Neuron (in vitro differentiated cells): ENCODE data around the gene PLPPR3.

Source experiments
- H2AFZ ChIP-seq: one replicate; pipeline ENCODE4 v1.6.1; 2013; ENCODE audit warnings: low read depth, mild to moderate bottlenecking, inconsistent platforms, low read length, moderate library complexity
- H3K27me3 ChIP-seq: one replicate; pipeline ENCODE4 v1.6.1; 2013; ENCODE audit warnings: low read length; ENCODE audit not compliant: insufficient read depth
- H3K36me3 ChIP-seq: one replicate; pipeline ENCODE4 v1.6.1; 2013; ENCODE audit warnings: low read length; ENCODE audit not compliant: insufficient read depth
- H3K4me1 ChIP-seq: one replicate; pipeline ENCODE4 v1.6.1; 2013; ENCODE audit warnings: low read length; ENCODE audit not compliant: insufficient read depth
- H3K4me3 ChIP-seq: 2 replicates; pipeline ENCODE4 v1.5.1; 2013; ENCODE audit warnings: mild to moderate bottlenecking, low read length, moderate library complexity
- H3K9me3 ChIP-seq: one replicate; pipeline ENCODE4 v1.6.1; 2013; ENCODE audit warnings: low read length

Gene PLPPR3

DNA sequence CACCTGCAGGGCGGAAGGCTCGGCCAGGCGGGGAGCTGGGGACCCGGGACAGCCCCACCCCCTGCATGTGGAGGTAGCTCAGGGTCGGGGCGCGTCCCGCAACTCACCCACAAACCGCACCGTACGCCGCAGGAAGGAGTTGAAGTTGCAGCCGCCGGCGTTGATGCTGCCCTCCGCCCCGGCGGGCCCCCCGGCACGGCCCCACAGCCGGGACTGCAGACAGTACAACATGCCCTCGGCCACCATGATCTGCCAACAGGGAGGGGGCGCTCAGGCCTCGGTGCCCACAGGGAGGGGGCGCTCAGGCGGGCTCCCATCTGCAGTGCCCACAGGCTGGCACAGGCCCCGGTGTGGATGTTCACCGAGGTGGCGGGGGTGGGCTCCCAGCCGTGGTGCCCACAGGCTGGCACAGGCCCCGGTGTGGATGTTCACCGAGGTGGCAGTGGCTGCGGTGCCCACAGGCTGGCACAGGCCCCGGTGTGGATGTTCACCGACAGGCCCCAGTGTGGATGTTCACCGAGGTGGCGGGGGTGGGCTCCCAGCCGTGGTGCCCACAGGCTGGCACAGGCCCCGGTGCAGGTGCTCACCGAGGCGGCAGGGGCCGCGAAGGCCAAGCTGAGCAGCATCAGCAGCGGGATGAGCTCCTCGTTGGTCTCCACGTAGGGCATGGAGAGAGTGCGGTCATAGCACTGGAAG lies 6.5 kb downstream of the PLPPR3 start:
- H3K36me3 ChIP-seq, result peaks cover 55% of the 10 kb centered on the region

DNA sequence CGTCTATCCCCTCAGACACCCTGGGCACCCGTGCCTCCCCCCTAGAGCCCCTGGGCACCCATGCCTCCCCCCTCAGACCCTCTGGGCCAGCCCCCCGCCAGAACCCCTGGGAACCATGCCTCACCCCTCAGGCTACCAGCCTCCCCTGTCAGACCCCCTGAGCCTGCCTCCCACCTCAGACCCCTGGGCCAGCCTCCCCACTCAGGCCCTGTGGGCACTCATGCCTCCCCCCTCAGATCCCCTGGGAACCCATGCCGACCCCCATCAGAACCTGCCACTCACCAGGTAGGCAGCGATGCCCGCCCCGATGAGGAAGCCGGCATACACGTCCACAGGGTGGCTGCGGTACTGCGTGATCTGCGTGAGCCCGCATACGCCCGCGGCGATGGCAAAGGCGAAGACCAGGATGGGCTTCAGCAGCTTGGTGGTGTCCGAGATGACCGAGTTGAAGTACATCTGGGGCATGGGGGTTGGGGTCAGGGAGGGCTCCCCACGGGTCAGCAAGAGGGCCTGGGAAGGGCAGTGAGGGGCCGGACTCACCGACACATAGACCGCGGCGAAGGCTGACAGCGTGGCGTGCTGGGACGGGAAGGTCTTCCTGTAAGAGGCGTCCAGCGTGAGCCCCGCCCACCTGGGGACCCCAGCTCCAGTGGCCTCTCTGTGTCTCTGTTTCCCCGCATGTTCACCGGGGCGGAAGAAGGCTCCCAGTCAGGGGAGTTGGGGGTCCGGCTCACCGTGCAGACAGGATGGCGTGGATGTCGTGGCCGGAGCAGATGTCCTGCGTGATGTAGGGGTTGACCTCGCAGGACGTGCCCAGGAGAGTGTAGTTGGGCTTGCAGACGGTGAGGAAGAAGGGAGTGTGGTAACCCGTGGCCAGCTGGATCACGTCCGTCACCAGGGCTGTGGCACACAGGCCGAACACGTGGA lies 7.3 kb downstream of the PLPPR3 start:
- H3K36me3 ChIP-seq, result peaks cover 63% of the 10 kb centered on the region
- H2AFZ ChIP-seq, result no peak overlapping the region
- H3K4me1 ChIP-seq, result no peaks in the 10 kb centered on the region
- H3K27me3 ChIP-seq, result no peaks in the 10 kb centered on the region
- H3K4me3 ChIP-seq, result no peak overlapping the region
- peaks cover 11% of the 10 kb centered on the region for H3K9me3 ChIP-seq

More for the DNA sequence above, 6.5 kb downstream of the PLPPR3 start:
- peaks cover 11% of the 10 kb centered on the region for H3K9me3 ChIP-seq
- H2AFZ ChIP-seq, result no peak overlapping the region
- H3K27me3 ChIP-seq, result no peaks in the 10 kb centered on the region
- H3K4me1 ChIP-seq, result no peaks in the 10 kb centered on the region
- H3K4me3 ChIP-seq, result no peak overlapping the region

GRCh38 chr19:813219-814151 lies 8.3 kb downstream of the PLPPR3 start:
- peaks cover 70% of the 10 kb centered on the region for H3K36me3 ChIP-seq
- no peak overlapping the region for H2AFZ ChIP-seq
- H3K4me3 ChIP-seq, result no peak overlapping the region
- no peaks in the 10 kb centered on the region for H3K27me3 ChIP-seq
- no peaks in the 10 kb centered on the region for H3K4me1 ChIP-seq
- peaks cover 11% of the 10 kb centered on the region for H3K9me3 ChIP-seq

GRCh38 chr19:812747-813218 lies 9.0 kb downstream of the PLPPR3 start:
- peaks cover 11% of the 10 kb centered on the region for H3K9me3 ChIP-seq
- no peak overlapping the region for H3K4me3 ChIP-seq
- peaks cover 76% of the 10 kb centered on the region for H3K36me3 ChIP-seq
- H3K4me1 ChIP-seq, result no peaks in the 10 kb centered on the region
- H2AFZ ChIP-seq, result no peak overlapping the region
- H3K27me3 ChIP-seq, result no peaks in the 10 kb centered on the region

- Histone ChIP-seq H3K4me3 (no peak overlapping the region), H3K4me1 (no peaks in the 10 kb centered on the region), H2AFZ (no peak overlapping the region), H3K9me3 (peaks cover 11% of the 10 kb centered on the region), H3K36me3 (peaks cover 77% of the 10 kb centered on the region), H3K27me3 (no peaks in the 10 kb centered on the region)
Observed at GRCh38 chr19:812049-812746, 9.6 kb downstream of the PLPPR3 start.

GRCh38 chr19:811506-812048 lies 10.2 kb downstream of the PLPPR3 start:
- no peaks in the 10 kb centered on the region for H3K4me1 ChIP-seq
- H3K4me3 ChIP-seq, result no peak overlapping the region
- H3K27me3 ChIP-seq, result no peaks in the 10 kb centered on the region
- H3K36me3 ChIP-seq, result peaks cover 83% of the 10 kb centered on the region
- H3K9me3 ChIP-seq, result peaks cover 11% of the 10 kb centered on the region
- no peak overlapping the region for H2AFZ ChIP-seq

GRCh38 chr19:810883-811489 lies 10.8 kb downstream of the PLPPR3 start:
- no peaks in the 10 kb centered on the region for H3K4me1 ChIP-seq
- H3K27me3 ChIP-seq, result no peaks in the 10 kb centered on the region
- peaks cover 89% of the 10 kb centered on the region for H3K36me3 ChIP-seq
- peaks cover 11% of the 10 kb centered on the region for H3K9me3 ChIP-seq
- H2AFZ ChIP-seq, result no peak overlapping the region
- H3K4me3 ChIP-seq, result no peak overlapping the region

- no peak overlapping the region for H2AFZ ChIP-seq
- no peak overlapping the region for H3K4me3 ChIP-seq
- H3K27me3 ChIP-seq, result no peaks in the 10 kb centered on the region
- H3K4me1 ChIP-seq, result no peaks in the 10 kb centered on the region
- H3K36me3 ChIP-seq, result peaks cover 90% of the 10 kb centered on the region
- H3K9me3 ChIP-seq, result peaks cover 11% of the 10 kb centered on the region
Observed at GRCh38 chr19:810077-810855, 11.5 kb downstream of the PLPPR3 start.

- Histone ChIP-seq H3K36me3 (peaks cover 92% of the 10 kb centered on the region), H3K4me3 (no peak overlapping the region), H3K4me1 (no peaks in the 10 kb centered on the region), H3K9me3 (no peaks in the 10 kb centered on the region), H2AFZ (no peak overlapping the region), H3K27me3 (no peaks in the 10 kb centered on the region)
Observed at GRCh38 chr19:808423-808775, 13.4 kb downstream of the PLPPR3 start.

GRCh38 chr19:807627-808422 lies 13.9 kb downstream of the PLPPR3 start:
- Histone ChIP-seq H3K9me3 (no peaks in the 10 kb centered on the region), H3K36me3 (peaks cover 92% of the 10 kb centered on the region), H3K27me3 (no peaks in the 10 kb centered on the region), H2AFZ (no peak overlapping the region), H3K4me3 (no peak overlapping the region), H3K4me1 (peaks cover under 1% of the 10 kb centered on the region)
